Measurements from ENCODE around the gene FIBP.

- no peak for TF ChIP-seq CTCF (conservative IDR thresholded peaks at IDR 0.05; ENCODE audit: low read depth, low read length)
- TF ChIP-seq BHLHE40 (IDR thresholded peaks at IDR 0.05; ENCODE audit: low read depth, low read length), result no peak
- no peak for TF ChIP-seq USF2 (IDR thresholded peaks at IDR 0.05; ENCODE audit: low read depth, low read length)
- no peak for TF ChIP-seq CEBPB (IDR thresholded peaks at IDR 0.05; ENCODE audit: low read depth, low read length)
- no peak for TF ChIP-seq MXI1 (IDR thresholded peaks at IDR 0.05; ENCODE audit: borderline replicate concordance, low read depth, low read length)
- no peak for TF ChIP-seq NFE2L2 (IDR thresholded peaks at IDR 0.05; ENCODE audit: low read depth, low read length)
- no peak for TF ChIP-seq SMC3 (IDR thresholded peaks at IDR 0.05; ENCODE audit: low read depth, low read length)
- TF ChIP-seq RAD21 (IDR thresholded peaks at IDR 0.05; ENCODE audit: low read length), result no peak
- no peak for TF ChIP-seq FOS (IDR thresholded peaks at IDR 0.05; ENCODE audit: low read depth, low read length)
- no peak for TF ChIP-seq RFX5 (IDR thresholded peaks at IDR 0.05; ENCODE audit: low read depth, low read length)
- TF ChIP-seq MAFK (IDR thresholded peaks at IDR 0.05; ENCODE audit: low read depth, low read length), result no peak
- TF ChIP-seq POLR2A (IDR thresholded peaks at IDR 0.05; ENCODE audit: low read depth, low read length), result no peak
- no peak for TF ChIP-seq MAZ (IDR thresholded peaks at IDR 0.05; ENCODE audit: borderline replicate concordance, low read depth, low read length)
Observed at GRCh38 chr11:65853246-65853979, 34.9 kb downstream of the FIBP start.
